Activated naive CD4-positive, alpha-beta T cell (primary cell): ENCODE results near the gene KLHL34.

Experiments
- DNase-seq, 4 experiments: peaks; one replicate each; lab custom pipeline; 2025; lab: John Stamatoyannopoulos, UW

Gene KLHL34

DNA sequence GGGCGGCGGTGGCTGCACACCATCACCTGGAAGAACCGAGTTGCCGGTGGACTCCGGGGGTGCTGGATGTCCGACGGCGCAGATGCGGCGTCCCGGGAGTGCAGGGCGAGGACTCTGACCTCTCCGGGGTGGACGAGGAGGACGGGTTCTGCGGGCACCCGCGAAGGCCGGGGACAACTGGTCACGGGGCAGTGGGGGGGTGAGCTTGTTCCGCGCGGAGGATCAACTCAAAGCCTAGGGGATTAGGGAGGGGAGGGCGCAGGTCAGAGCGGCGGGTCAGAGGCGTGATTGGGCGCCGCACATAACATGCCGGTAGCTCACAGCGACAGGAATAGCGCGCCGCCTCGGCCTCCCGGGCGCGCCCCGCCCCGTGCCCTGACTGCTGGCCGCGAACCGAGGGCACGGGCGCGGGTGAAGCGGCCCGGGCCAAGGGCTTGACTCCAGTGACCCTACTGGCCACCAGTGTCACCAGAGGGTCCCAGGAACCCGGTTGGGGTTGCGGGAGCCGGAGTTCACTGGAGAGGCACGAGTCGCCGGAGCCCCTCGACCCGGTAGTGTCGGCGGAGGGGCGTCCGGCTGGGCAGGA, at the start of gene KLHL34:
Gene KLHL34 (minus strand): TSS at position 179 of the 586 bp plus-strand sequence. CDS start 542 bp downstream, outside the sequence.
- DNase-seq, result peak in 2 of 4 experiments; percentile 4 to 6

DNA sequence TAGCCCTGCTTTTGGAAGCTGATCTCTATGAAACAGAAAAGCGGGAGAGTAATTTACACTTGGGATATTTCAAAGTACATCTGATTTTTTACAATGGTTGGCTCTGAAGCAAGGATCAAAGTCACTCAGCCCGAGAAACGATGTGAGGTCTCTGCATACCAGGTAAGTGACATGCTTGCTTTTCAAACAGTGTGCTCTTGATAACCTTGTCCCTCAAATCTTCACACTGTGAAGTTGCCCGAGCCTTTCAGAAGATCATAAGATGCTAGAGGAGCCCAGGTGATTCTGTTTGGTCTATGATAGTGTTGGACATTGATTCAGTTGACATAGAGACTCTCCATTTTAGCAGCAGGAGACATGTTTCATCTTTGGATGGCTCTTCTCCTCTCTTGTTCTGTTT, 47.1 kb upstream of the KLHL34 start:
- DNase-seq, result no peak

- DNase-seq, result no peak
These were observed 44.6 kb upstream of the KLHL34 start for GRCh38 chrX:21702725-21703124.

- DNase-seq, result no peak
These were observed 42.8 kb upstream of the KLHL34 start for GRCh38 chrX:21700967-21701366.

- DNase-seq, result no peak
These were observed 42.1 kb upstream of the KLHL34 start for GRCh38 chrX:21700275-21700674.

GRCh38 chrX:21699136-21699535, 41.0 kb upstream of the KLHL34 start:
- DNase-seq, result no peak

- DNase-seq, result no peak
These were observed 40.1 kb upstream of the KLHL34 start for GRCh38 chrX:21698272-21698671.

DNA sequence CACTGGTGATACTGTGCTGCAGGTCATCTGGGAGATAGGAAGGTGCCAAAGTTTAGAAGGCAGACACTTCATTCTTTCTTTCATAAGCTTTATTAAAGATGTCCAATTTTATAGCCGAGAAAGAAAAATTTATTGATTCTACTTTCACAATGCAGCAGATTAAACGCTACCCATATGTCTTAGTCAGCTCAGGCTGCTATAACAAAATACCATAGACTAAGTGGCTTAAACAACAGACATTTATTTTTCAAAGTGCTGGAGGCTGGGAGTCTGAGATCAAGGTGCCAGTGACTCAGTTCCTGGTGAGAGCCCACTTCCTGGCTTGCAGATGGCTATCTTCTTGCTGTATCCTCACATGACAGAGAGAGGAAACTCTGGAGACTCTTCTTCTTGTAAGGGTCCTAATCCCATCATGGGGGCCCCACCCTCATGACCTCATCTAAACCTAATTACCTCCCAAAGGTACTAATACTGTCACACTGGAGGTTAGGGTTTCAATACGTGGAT, 33.4 kb upstream of the KLHL34 start:
- no peak for DNase-seq

- DNase-seq, result no peak
These were observed 25.8 kb upstream of the KLHL34 start for GRCh38 chrX:21683941-21684340.

DNA sequence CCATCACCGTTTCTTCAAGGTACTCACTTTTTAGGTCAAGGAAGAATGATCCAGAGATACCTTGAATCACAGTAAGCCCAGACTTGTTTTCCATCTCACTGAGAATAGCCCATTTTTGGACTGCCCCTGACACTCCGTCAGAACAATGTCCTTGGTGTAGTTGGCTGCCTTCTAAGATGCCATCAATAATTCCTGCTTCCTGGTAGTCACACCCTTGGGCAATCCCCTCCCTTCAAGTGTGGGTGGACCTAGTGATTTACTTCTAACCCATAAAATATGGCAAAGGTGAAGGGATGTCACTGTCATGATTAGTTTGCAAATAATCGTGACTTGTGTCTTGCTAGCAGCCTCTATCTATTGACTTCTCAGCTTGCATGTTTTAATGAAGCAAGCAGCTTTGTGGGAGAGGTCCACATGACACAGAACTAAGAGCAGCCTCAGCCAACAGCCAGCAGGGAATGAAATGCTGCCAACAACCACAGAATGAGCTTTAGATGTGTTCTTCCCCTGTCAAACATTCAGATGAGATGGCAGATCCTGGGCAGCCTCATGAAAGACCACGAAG, 20.0 kb upstream of the KLHL34 start:
- DNase-seq, result no peak

GRCh38 chrX:21675931-21676330, 17.8 kb upstream of the KLHL34 start:
- no peak for DNase-seq

- DNase-seq, result no peak
These were observed 16.5 kb upstream of the KLHL34 start for GRCh38 chrX:21674430-21675186.

DNA sequence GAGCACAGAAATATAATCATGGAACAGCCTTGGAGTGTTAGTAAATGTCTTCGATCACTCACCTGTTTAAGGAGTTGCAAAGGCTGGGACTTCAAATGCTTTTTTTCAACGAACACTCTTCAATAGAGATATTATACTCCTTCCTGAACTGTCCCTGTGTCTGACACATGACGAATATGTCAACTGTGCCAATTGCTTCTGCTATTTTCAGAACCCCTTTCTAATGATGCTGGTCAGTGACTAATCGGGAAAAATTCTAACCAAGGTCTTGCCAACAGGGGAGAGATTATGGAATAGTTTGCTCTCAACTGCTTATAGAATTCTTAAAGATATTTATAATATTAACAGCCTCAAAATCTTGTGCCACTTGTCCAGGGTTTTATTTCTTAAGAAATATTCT, 8.5 kb upstream of the KLHL34 start:
- DNase-seq, result no peak

DNA sequence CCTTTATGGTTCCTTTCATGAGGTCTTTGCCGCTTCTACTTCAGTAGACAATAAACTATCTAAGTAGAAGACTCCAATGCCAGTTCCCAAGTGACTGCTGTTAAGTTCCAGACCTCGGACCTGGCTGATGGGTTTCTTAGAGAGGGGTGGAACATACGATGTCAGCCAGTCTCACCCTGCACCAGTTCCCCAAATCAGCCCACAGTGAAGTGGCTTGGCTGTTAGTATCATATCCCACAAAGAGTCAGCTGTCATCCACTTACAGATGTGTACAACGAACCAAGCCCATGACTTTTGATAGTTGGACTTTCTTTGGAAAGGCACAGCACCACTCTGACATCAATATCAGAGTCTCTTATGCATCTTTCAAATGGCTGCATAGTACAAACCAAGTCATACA, 8.1 kb upstream of the KLHL34 start:
- no peak for DNase-seq

GRCh38 chrX:21662761-21663160, 4.6 kb upstream of the KLHL34 start:
- no peak for DNase-seq

GRCh38 chrX:21661316-21661715, 3.2 kb upstream of the KLHL34 start:
- DNase-seq, result no peak

GRCh38 chrX:21660156-21660555, 2.0 kb upstream of the KLHL34 start:
- DNase-seq, result no peak

DNA sequence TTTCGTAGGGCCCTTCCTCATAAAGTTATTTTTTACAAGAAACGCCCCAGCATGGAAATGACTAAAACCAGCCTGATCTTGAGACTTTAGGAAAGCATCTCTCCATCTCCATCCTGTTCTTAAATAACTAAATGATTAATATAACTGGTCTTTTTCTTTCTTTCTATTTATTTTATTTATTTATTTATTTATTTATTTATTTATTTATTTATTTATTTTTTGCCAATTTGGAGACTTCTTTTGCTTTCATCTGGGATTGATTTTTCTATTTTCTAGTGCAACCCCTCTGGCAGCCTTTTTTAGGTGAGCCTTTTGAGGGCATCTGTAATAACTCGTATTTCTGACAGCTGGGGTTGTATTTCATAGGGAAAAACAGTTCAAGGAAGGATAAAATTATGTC, 1.2 kb upstream of the KLHL34 start:
- DNase-seq, result no peak

- DNase-seq, result no peak
These were observed 616 bp upstream of the KLHL34 start for GRCh38 chrX:21658746-21659145.

GRCh38 chrX:21657318-21658151, 595 bp downstream of the KLHL34 start:
- DNase-seq, result peak in 3 of 4 experiments; percentile 1 to 19 (median 1)

DNA sequence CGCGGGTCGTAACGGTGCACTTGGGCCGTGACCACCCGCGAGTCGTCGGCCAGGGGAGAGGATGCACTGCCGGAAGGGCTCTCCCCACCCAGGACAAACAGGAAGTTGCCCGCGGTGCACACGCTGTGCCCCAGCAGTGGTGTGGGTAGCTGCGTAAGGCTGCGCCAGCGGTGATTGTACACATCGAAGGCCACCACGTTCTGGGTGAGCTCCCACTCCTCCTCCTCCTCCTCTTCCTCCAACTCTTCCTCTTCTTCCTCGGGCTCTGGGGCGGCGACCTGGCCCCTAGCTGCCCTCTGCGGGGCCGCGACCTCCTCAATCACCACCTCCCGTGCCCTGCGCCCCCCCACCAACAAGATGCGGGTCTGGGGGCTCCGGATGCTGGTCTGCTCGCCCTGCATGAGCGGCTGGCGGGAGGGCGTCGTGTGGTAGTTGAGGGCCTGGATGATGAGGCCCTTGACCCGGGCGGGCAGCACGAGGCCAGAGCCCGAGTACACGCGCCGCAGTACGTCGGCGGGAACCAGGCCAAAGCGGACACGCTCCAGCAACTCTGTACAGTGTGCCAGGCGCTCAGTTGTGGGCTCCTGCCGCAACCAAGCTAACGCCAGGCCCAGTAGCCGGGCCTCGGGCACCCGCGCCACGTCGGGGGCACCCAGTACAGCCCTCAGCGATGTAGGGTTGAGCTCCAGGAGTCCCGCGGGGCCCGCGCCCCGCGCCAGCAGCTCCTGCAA, 1.4 kb downstream of the KLHL34 start:
- peak in 1 of 4 experiments; percentile 1 for DNase-seq
